ENCODE data around the gene PLIN5. TPM values are rescaled to one million over a fixed set of nuclear protein-coding genes. Genes with fewer than 3 reads are reported as not detected.
A peak's percentile ranks its signal among the peaks of the same experiment; 100 is the strongest.

Gene PLIN5
- total and polyA plus RNA-seq, 2 of the 8 experiments (the other 6 are each of a cell fraction or from before 2014, with no cell fraction given) = 2.0 to 2.5 TPM

DNA sequence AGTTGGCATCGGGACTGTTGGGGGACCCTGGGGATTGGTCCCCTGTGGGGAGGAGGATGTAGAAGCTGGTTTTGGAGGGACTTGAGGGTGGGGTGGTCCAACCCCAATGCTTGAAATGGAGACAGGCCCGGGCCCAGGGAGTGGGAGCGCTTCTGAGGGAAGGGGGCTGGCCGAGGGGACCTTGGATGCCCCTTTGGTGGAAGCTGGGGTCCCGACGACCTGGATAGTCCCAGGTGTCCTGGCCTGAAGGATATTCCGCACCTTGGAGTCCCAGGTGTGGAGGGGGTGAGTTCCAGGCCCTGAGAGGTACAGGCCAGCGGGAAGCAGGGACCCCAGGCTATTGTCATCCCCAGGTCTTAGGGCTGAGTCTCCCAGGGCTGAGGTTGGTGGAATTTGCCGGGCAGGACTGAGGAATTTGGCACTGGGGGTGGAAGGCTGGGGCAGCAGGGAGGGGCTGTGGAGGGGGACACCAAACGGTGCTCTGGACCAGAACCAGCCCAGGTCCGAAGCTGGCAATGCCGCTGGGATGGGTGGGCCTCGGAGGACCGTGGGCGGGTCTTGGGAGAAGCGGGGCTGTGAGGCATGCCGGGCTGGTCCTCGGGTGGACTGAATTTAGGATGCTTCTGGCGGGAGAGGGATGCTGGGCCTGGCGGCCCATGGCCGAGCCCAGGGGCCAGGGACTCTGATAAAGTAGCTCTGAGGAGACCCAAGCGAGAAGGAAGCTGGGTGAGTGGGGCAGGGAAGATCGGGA, 61.1 kb downstream of the PLIN5 start:
- Histone ChIP-seq H2AFZ (ENCODE audit: low read length) (peak overlapping the region; percentile 76), H3K79me2 (ENCODE audit: control insufficient read depth in 1 of 2, insufficient read depth in 2 of 2, low read length in 2 of 2) (peaks cover 14 to 35% of the 10 kb centered on the region in 2 experiments; a peak in 3 of 4 replicates), H3K14ac (ENCODE audit: insufficient read length) (no peak overlapping the region), H3K23me2 (ENCODE audit: low read depth, low read length) (peaks cover 22% of the 10 kb centered on the region), H3K4me1 (replicated peaks in 1 of 4; ENCODE audit: control insufficient read depth in 3 of 4, insufficient read depth in 4 of 4, low read length in 3 of 4) (peaks cover 0 to 16% (median 11%) of the 10 kb centered on the region in 4 experiments; a peak in 5 of 7 replicates), H2BK120ac (replicated peaks; ENCODE audit: low read depth, low read length) (no peak overlapping the region), H4K91ac (replicated peaks; ENCODE audit: insufficient read length, low read length) (no peak overlapping the region), H2BK5ac (ENCODE audit: low read depth, low read length) (peak overlapping the region; percentile 63; the same call in 1 of the 2 replicates), H2AK5ac (ENCODE audit: low read depth, low read length) (no peak overlapping the region), H3K18ac (ENCODE audit: extremely low read depth, low read length) (no peak overlapping the region), H3K9me3 (ENCODE audit: insufficient read depth in 2 of 2, low read depth in 1 of 2, low read length in 1 of 2) (no peaks in the 10 kb centered on the region), H3K4me2 (ENCODE audit: insufficient read depth in 1 of 2, low read depth in 2 of 2, low read length in 2 of 2) (peak overlapping the region; percentile 81 to 95), H4K20me1 (replicated peaks in 1 of 2; ENCODE audit: control insufficient read depth in 1 of 2, insufficient read depth in 2 of 2, low read length in 2 of 2) (peaks cover 0 to 15% of the 10 kb centered on the region in 2 experiments), H3K56ac (replicated peaks; ENCODE audit: insufficient read length, low read depth, low read length) (peak overlapping the region; percentile 73), H2BK20ac (ENCODE audit: low read length) (no peak overlapping the region), H3K9ac (replicated peaks in 1 of 4; ENCODE audit: extremely low read depth in 1 of 4, low read depth in 3 of 4, low read length in 3 of 4) (peak overlapping the region in 3 of 4 experiments; percentile 36 to 54 (median 45); a peak in 6 of 7 replicates), H3K4ac (replicated peaks; ENCODE audit: insufficient read length, low read depth, low read length) (peak overlapping the region; percentile 75), H4K5ac (ENCODE audit: insufficient read length, low read depth, low read length) (peak overlapping the region; percentile 64), H3K36me3 (ENCODE audit: control insufficient read depth in 2 of 4, insufficient read depth in 4 of 4, low read length in 3 of 4) (peaks cover 8 to 27% (median 17%) of the 10 kb centered on the region in 4 experiments; a peak in 7 of 8 replicates), H4K8ac (ENCODE audit: extremely low read depth, insufficient read depth, low read length) (no peak overlapping the region), H3K4me3 (ENCODE audit: extremely low read depth in 1 of 4, insufficient read depth in 2 of 4, low read depth in 3 of 4, low read length in 4 of 4) (peak overlapping the region; percentile 69 to 99 (median 74)), H3K23ac (ENCODE audit: insufficient read length) (no peak overlapping the region), H2BK15ac (ENCODE audit: low read length) (no peak overlapping the region), H3K79me1 (ENCODE audit: low read depth, low read length) (peaks cover 17% of the 10 kb centered on the region; the same call in 1 of the 2 replicates), H3K27me3 (replicated peaks in 1 of 4; ENCODE audit: control insufficient read depth in 3 of 4, extremely low read depth in 1 of 4, insufficient read depth in 3 of 4, low read length in 3 of 4) (no peaks in the 10 kb centered on the region; a peak in 1 of 7 replicates), H3K27ac (ENCODE audit: low read depth, low read length) (peak overlapping the region; percentile 43; the same call in 1 of the 2 replicates), H2BK12ac (ENCODE audit: low read depth, low read length) (no peak overlapping the region)
- ChIA-PET CTCF (ENCODE audit: partially characterized antibody) (interaction anchor here (0.9 to 2.1 kb wide), 8 partner anchors 20 to 552 kb away, joined by 3 to 5 read pairs (median 4); no protein-coding TSS in a partner anchor), POLR2A (ENCODE audit: partially characterized antibody) (interaction anchor here (0.5 to 1.8 kb wide), 18 partner anchors 9 to 260 kb away, joined by 3 to 6 read pairs (median 3); partner anchors contain the start of genes PLIN4 and PLIN5)
- TF ChIP-seq, protein P1, sequence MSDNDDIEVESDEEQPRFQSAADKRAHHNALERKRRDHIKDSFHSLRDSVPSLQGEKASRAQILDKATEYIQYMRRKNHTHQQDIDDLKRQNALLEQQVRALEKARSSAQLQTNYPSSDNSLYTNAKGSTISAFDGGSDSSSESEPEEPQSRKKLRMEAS (IDR thresholded peaks at IDR 0.05) = no peak
- peak; percentile 26; the same call in 1 of the 2 replicates for TF ChIP-seq TEAD4 (IDR thresholded peaks at IDR 0.05; ENCODE audit: low read depth, low read length)
- peak in 1 of 2 experiments; percentile 52 for DNase-seq (ENCODE audit: low read depth in 1 of 2, low spot score in 2 of 2)
- 23% methylated on average over 18 of the region's 23 CpGs; no CpG with 5 or more reads in 1 of the 2 experiments for WGBS, 2 experiments (ENCODE audit: extremely low coverage in 1 of 2, insufficient coverage in 1 of 2, insufficient read length in 1 of 2, insufficient replicate concordance in 2 of 2, low coverage in 1 of 2, low lambda C conversion rate in 2 of 2, missing lambda C conversion rate in 1 of 2)
- FAIRE-seq = no peak
